Type B pancreatic cell (in vitro differentiated cells): ENCODE measurements around the gene C1QTNF3. TPM values are rescaled to one million over a fixed set of nuclear protein-coding genes. Genes with fewer than 3 reads are reported as not detected.

Experiments
- DNase-seq: peaks from one replicate; pipeline ENCODE4 v3.0.0; 2021; ENCODE audit warnings: mixed read lengths; ENCODE audit not compliant: unreplicated experiment; ENCODE audit errors: extremely low spot score
- H3K27ac Mint-ChIP-seq: 2 replicates; pipeline ENCODE4 v1.8.0; 2021; ENCODE audit warnings: mild to moderate bottlenecking, mixed read lengths
- H3K27me3 Mint-ChIP-seq: 2 replicates; pipeline ENCODE4 v1.8.0; 2021; ENCODE audit warnings: mixed read lengths
- H3K36me3 Mint-ChIP-seq: 2 replicates; pipeline ENCODE4 v1.8.0; 2021; ENCODE audit warnings: mixed read lengths
- H3K4me1 Mint-ChIP-seq: one replicate; pipeline ENCODE4 v1.8.0; 2021; ENCODE audit warnings: mixed read lengths; ENCODE audit not compliant: unreplicated experiment
- H3K4me3 Mint-ChIP-seq: 2 replicates; pipeline ENCODE4 v1.8.0; 2021; ENCODE audit warnings: mild to moderate bottlenecking, mixed read lengths
- H3K9me3 Mint-ChIP-seq: 2 replicates; pipeline ENCODE4 v1.8.0; 2021; ENCODE audit warnings: mixed read lengths
- CTCF ChIP-seq: fragments of 200-600 bp; sonication (generic); conservative IDR thresholded peaks from 2 replicates; pipeline ENCODE4 v1.5.0; 2021; ENCODE audit warnings: antibody characterized with exemption, mild to moderate bottlenecking
- total RNA-seq: library from RNA; stranded (reverse); gene quantifications from 2 replicates; pipeline ENCODE4 v1.2.1, GENCODE V29; 2021; ENCODE audit warnings: low replicate concordance

Gene C1QTNF3
- total RNA-seq, 1 donor from 2014 or later, result 5.1 TPM

GRCh38 chr5:34022121-34022705 is 20.8 kb downstream of the C1QTNF3 start:
- Mint-ChIP-seq H3K9me3 (no peaks in the 10 kb centered on the region), H3K4me1 (peaks cover 6% of the 10 kb centered on the region), H3K4me3 (no peak overlapping the region), H3K27ac (no peak overlapping the region), H3K36me3 (peaks cover 18% of the 10 kb centered on the region), H3K27me3 (no peaks in the 10 kb centered on the region)
- TF ChIP-seq CTCF, result no peak
- DNase-seq, result no peak

- Mint-ChIP-seq H3K27ac (no peak overlapping the region), H3K36me3 (peaks cover 18% of the 10 kb centered on the region), H3K27me3 (no peaks in the 10 kb centered on the region), H3K9me3 (no peaks in the 10 kb centered on the region), H3K4me1 (peaks cover 6% of the 10 kb centered on the region), H3K4me3 (no peak overlapping the region)
- no peak for TF ChIP-seq CTCF
- DNase-seq, result no peak
These were observed 21.7 kb downstream of the C1QTNF3 start for GRCh38 chr5:34021334-34021733.

- Mint-ChIP-seq H3K9me3 (no peaks in the 10 kb centered on the region), H3K4me1 (peaks cover 6% of the 10 kb centered on the region), H3K4me3 (no peak overlapping the region), H3K27ac (no peak overlapping the region), H3K36me3 (peaks cover 18% of the 10 kb centered on the region), H3K27me3 (no peaks in the 10 kb centered on the region)
- DNase-seq, result no peak
- TF ChIP-seq CTCF, result no peak
These were observed 22.3 kb downstream of the C1QTNF3 start for GRCh38 chr5:34020726-34021125.

DNA sequence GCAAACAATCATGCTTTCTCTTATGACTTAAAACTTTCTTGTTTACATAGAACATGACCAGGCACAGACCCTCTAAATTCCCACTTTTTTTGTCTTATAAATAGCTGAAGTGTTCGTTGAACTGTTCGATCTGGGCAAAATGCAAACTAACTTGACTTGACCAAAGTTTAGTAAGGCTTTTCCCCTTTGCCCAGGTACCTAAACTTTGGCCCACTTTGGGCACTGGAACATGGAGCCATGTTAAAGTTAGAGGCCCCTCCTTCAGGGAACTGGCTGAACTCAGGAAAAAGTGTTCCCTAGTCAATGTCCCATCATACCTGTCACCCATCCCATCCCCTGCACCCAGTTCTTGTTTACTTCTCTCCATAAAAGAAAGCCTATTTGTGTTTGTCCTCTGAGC is 25.8 kb downstream of the C1QTNF3 start:
- H3K4me3 Mint-ChIP-seq, result no peak overlapping the region
- H3K4me1 Mint-ChIP-seq, result peaks cover 4% of the 10 kb centered on the region
- no peak for TF ChIP-seq CTCF
- no peaks in the 10 kb centered on the region for H3K9me3 Mint-ChIP-seq
- H3K36me3 Mint-ChIP-seq, result peaks cover 11% of the 10 kb centered on the region
- no peak overlapping the region for H3K27ac Mint-ChIP-seq
- H3K27me3 Mint-ChIP-seq, result no peaks in the 10 kb centered on the region
- no peak for DNase-seq

- no peaks in the 10 kb centered on the region for H3K27me3 Mint-ChIP-seq
- no peaks in the 10 kb centered on the region for H3K9me3 Mint-ChIP-seq
- no peak overlapping the region for H3K27ac Mint-ChIP-seq
- H3K4me3 Mint-ChIP-seq, result no peak overlapping the region
- no peaks in the 10 kb centered on the region for H3K4me1 Mint-ChIP-seq
- TF ChIP-seq CTCF, result no peak
- no peak for DNase-seq
- peaks cover 8% of the 10 kb centered on the region for H3K36me3 Mint-ChIP-seq
These were observed 26.3 kb downstream of the C1QTNF3 start for GRCh38 chr5:34016750-34017149.

GRCh38 chr5:34016222-34016621 is 26.8 kb downstream of the C1QTNF3 start:
- Mint-ChIP-seq H3K9me3 (no peaks in the 10 kb centered on the region), H3K36me3 (peaks cover 4% of the 10 kb centered on the region), H3K4me3 (no peak overlapping the region), H3K27me3 (no peaks in the 10 kb centered on the region), H3K4me1 (no peaks in the 10 kb centered on the region), H3K27ac (no peak overlapping the region)
- no peak for DNase-seq
- no peak for TF ChIP-seq CTCF
